ENCODE data around the gene SCN3A. TPM values are rescaled to one million over a fixed set of nuclear protein-coding genes. Genes with fewer than 3 reads are reported as not detected.

The SCN3A gene
- polyA plus RNA-seq, 2 of the 4 experiments (the other 2 are of a cell fraction) = 0.05 to 0.12 TPM

DNA sequence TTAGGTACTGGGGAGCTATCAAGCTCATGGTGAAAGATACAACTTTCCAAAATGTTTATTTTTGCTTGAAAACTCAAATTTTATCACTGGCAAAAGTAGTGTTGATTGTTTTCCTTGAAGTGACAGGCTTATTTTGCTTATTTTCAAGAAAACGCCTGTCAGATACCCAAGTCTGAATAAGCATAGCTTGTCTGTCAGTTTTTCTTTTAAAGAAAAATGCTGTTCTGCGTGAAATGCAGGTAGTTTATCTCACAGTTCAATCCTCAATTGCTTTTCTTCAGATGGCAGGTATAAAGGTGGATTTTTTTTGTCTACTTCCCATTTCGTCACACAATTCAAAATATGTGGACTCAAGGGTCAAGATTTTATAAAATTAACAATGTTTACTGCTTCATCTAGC lies 145.9 kb downstream of the SCN3A start:
- ChIA-PET POLR2A (no interaction called here), CTCF (no interaction called here)
- Histone ChIP-seq H3K4me2 (no peak overlapping the region), H3K4me3 (no peak overlapping the region), H3K9me3 (no peaks in the 10 kb centered on the region), H3K27ac (no peak overlapping the region), H3K4me1 (no peaks in the 10 kb centered on the region)
- 31% methylated on average over 3 of the region's 3 CpGs for WGBS (ENCODE audit: missing lambda C conversion rate)
- FAIRE-seq (no peak), DNase-seq (ENCODE audit: low read depth in 1 of 2, low spot score in 1 of 2) (no peak), ATAC-seq (no peak)
- TF ChIP-seq TFCP2L1 (CRISPR knock-in tag; IDR thresholded peaks at IDR 0.05) (no peak), KDM5A (IDR thresholded peaks at IDR 0.05) (no peak), HOXA7 (CRISPR knock-in tag; IDR thresholded peaks at IDR 0.05) (no peak), FOSL2 (IDR thresholded peaks at IDR 0.05) (no peak), FOSL2 (CRISPR knock-in tag; IDR thresholded peaks at IDR 0.05) (no peak), EHF (CRISPR knock-in tag; IDR thresholded peaks at IDR 0.05) (no peak), POLR2AphosphoS2 (conservative IDR thresholded peaks at IDR 0.05; ENCODE audit: low read length) (no peak), FOXS1 (CRISPR knock-in tag; IDR thresholded peaks at IDR 0.05) (no peak), EHMT2 (IDR thresholded peaks at IDR 0.05; ENCODE audit: low read depth) (no peak), MAZ (IDR thresholded peaks at IDR 0.05; ENCODE audit: borderline replicate concordance, low read depth, low read length) (no peak)
- TF ChIP-seq, protein P1, sequence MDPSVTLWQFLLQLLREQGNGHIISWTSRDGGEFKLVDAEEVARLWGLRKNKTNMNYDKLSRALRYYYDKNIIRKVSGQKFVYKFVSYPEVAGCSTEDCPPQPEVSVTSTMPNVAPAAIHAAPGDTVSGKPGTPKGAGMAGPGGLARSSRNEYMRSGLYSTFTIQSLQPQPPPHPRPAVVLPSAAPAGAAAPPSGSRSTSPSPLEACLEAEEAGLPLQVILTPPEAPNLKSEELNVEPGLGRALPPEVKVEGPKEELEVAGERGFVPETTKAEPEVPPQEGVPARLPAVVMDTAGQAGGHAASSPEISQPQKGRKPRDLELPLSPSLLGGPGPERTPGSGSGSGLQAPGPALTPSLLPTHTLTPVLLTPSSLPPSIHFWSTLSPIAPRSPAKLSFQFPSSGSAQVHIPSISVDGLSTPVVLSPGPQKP (IDR thresholded peaks at IDR 0.05; ENCODE audit: low read depth, low read length) = no peak
- TF ChIP-seq, protein P2, sequence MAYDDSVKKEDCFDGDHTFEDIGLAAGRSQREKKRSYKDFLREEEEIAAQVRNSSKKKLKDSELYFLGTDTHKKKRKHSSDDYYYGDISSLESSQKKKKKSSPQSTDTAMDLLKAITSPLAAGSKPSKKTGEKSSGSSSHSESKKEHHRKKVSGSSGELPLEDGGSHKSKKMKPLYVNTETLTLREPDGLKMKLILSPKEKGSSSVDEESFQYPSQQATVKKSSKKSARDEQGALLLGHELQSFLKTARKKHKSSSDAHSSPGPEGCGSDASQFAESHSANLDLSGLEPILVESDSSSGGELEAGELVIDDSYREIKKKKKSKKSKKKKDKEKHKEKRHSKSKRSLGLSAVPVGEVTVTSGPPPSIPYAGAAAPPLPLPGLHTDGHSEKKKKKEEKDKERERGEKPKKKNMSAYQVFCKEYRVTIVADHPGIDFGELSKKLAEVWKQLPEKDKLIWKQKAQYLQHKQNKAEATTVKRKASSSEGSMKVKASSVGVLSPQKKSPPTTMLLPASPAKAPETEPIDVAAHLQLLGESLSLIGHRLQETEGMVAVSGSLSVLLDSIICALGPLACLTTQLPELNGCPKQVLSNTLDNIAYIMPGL (CRISPR knock-in tag; IDR thresholded peaks at IDR 0.05; ENCODE audit: borderline replicate concordance) = no peak

DNA sequence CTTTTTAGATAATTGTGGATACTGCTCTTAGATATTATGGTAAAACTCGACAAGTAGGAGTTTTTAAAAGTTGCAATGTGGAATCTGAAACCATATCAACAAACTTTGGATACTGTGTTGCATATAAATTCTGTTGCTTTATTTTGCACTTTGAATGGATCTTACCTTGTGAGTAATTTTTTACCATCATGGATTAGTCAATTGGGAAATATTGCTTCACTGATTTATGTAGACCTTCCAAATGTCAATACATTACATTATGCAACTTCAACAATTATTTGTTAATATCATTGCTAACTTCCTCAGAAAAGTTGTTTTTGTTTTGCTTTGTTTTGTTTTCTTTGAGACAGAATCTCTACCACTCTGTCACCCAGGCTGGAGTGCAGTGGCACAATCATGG lies 146.5 kb downstream of the SCN3A start:
- 7% methylated on average over 1 of the region's 1 CpG for WGBS (ENCODE audit: missing lambda C conversion rate)

DNA sequence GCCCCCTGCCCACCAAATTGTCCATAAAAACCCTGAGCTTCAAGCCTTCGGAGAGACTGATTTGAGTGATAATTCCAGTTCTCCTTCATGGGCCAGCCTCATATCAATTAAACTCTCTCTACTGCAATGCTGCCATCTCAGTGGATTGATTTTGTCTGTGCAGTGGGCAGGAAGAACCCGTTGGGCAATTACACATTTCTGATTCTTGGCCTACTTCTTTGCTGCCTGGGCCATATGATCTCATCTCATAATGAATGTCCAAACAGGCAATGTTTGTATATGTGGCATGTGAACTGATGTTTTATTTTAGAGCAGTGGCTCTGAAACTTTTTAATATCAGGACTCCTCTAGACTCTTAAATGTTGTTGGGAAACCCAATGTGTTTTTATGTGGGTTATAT lies 147.3 kb downstream of the SCN3A start:
- DNase-seq (ENCODE audit: low read depth in 1 of 2, low spot score in 1 of 2) (no peak), FAIRE-seq (no peak), ATAC-seq (no peak)
- Histone ChIP-seq H3K4me2 (no peak overlapping the region), H3K4me3 (no peak overlapping the region), H3K4me1 (no peaks in the 10 kb centered on the region), H3K9me3 (no peaks in the 10 kb centered on the region), H3K27ac (no peak overlapping the region)
- ChIA-PET POLR2A (no interaction called here), CTCF (no interaction called here)
- WGBS (ENCODE audit: missing lambda C conversion rate) = 65% methylated on average over 2 of the region's 2 CpGs
- TF ChIP-seq, protein P3, sequence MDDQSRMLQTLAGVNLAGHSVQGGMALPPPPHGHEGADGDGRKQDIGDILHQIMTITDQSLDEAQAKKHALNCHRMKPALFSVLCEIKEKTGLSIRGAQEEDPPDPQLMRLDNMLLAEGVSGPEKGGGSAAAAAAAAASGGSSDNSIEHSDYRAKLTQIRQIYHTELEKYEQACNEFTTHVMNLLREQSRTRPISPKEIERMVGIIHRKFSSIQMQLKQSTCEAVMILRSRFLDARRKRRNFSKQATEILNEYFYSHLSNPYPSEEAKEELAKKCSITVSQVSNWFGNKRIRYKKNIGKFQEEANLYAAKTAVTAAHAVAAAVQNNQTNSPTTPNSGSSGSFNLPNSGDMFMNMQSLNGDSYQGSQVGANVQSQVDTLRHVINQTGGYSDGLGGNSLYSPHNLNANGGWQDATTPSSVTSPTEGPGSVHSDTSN (IDR thresholded peaks at IDR 0.05) = no peak
- no peak for TF ChIP-seq BHLHE40 (IDR thresholded peaks at IDR 0.05; ENCODE audit: low read depth, low read length)
- no peak for TF ChIP-seq TP53 (CRISPR knock-in tag; IDR thresholded peaks at IDR 0.05)
- TF ChIP-seq FOSB (CRISPR knock-in tag; IDR thresholded peaks at IDR 0.05) = no peak
- TF ChIP-seq GATA3 (IDR thresholded peaks at IDR 0.05; ENCODE audit: borderline replicate concordance) = no peak
- TF ChIP-seq, protein P4, sequence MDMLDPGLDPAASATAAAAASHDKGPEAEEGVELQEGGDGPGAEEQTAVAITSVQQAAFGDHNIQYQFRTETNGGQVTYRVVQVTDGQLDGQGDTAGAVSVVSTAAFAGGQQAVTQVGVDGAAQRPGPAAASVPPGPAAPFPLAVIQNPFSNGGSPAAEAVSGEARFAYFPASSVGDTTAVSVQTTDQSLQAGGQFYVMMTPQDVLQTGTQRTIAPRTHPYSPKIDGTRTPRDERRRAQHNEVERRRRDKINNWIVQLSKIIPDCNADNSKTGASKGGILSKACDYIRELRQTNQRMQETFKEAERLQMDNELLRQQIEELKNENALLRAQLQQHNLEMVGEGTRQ (IDR thresholded peaks at IDR 0.05) = no peak
- no peak for TF ChIP-seq ZNF302 (CRISPR knock-in tag; IDR thresholded peaks at IDR 0.05)
- no peak for TF ChIP-seq TFCP2L1 (CRISPR knock-in tag; IDR thresholded peaks at IDR 0.05)
- TF ChIP-seq, protein P5, sequence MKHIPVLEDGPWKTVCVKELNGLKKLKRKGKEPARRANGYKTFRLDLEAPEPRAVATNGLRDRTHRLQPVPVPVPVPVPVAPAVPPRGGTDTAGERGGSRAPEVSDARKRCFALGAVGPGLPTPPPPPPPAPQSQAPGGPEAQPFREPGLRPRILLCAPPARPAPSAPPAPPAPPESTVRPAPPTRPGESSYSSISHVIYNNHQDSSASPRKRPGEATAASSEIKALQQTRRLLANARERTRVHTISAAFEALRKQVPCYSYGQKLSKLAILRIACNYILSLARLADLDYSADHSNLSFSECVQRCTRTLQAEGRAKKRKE (CRISPR knock-in tag; IDR thresholded peaks at IDR 0.05; ENCODE audit: low read depth) = no peak
- TF ChIP-seq ZFP36 (IDR thresholded peaks at IDR 0.05; ENCODE audit: borderline replicate concordance, partially characterized antibody) = no peak
- TF ChIP-seq NR3C1 (IDR thresholded peaks at IDR 0.05) = no peak
- no peak for TF ChIP-seq HOXA7 (CRISPR knock-in tag; IDR thresholded peaks at IDR 0.05)
- no peak for TF ChIP-seq RCOR1 (IDR thresholded peaks at IDR 0.05; ENCODE audit: low read depth, low read length)
- TF ChIP-seq HOXB5 (CRISPR knock-in tag; IDR thresholded peaks at IDR 0.05) = no peak

More for the DNA sequence above, 146.5 kb downstream of the SCN3A start:
- no peak overlapping the region for H3K4me3 ChIP-seq
- FAIRE-seq (no peak), ATAC-seq (no peak), DNase-seq (ENCODE audit: low read depth in 1 of 2, low spot score in 1 of 2) (no peak)
- H3K4me2 ChIP-seq = no peak overlapping the region
- POLR2A ChIA-PET = no interaction called here
- TF ChIP-seq TP53 (CRISPR knock-in tag; IDR thresholded peaks at IDR 0.05) = no peak
- TF ChIP-seq HOXA7 (CRISPR knock-in tag; IDR thresholded peaks at IDR 0.05) = no peak
- TF ChIP-seq FOSL2 (IDR thresholded peaks at IDR 0.05) = no peak
- no peak for TF ChIP-seq FOSL2 (CRISPR knock-in tag; IDR thresholded peaks at IDR 0.05)
- TF ChIP-seq SREBF2 (IDR thresholded peaks at IDR 0.05) = no peak
- TF ChIP-seq, protein P6, sequence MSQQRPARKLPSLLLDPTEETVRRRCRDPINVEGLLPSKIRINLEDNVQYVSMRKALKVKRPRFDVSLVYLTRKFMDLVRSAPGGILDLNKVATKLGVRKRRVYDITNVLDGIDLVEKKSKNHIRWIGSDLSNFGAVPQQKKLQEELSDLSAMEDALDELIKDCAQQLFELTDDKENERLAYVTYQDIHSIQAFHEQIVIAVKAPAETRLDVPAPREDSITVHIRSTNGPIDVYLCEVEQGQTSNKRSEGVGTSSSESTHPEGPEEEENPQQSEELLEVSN (IDR thresholded peaks at IDR 0.05; ENCODE audit: borderline replicate concordance, low read depth) = no peak
- H3K9me3 ChIP-seq = no peaks in the 10 kb centered on the region
- CTCF ChIA-PET = no interaction called here
- no peak overlapping the region for H3K27ac ChIP-seq
- no peaks in the 10 kb centered on the region for H3K4me1 ChIP-seq

Data from A549 (cell line).